ES-I3 (cell line): ENCODE measurements around the gene HS3ST6.
"Not testable (repeated sequence)": the region's sequence is repeated elsewhere in the genome, so short reads cannot be mapped to it uniquely, and the experiment has no call there.

ENCODE experiments used
- H3K36me3 ChIP-seq: 2 replicates; pipeline ENCODE4 v1.6.1; 2013; ENCODE audit warnings: mild to moderate bottlenecking, low read length, control low read depth, moderate library complexity; ENCODE audit not compliant: insufficient read depth
- H3K4me1 ChIP-seq: 2 replicates; pipeline ENCODE4 v1.6.1; 2013; ENCODE audit warnings: mild to moderate bottlenecking, control low read depth, low read length; ENCODE audit not compliant: insufficient read depth
- H3K9ac ChIP-seq: 2 replicates; pipeline ENCODE4 v1.6.1; 2013; ENCODE audit warnings: low read depth, mild to moderate bottlenecking, low read length, moderate library complexity
- H3K9me3 ChIP-seq: 2 replicates; pipeline ENCODE4 v1.6.1; 2013; ENCODE audit warnings: mild to moderate bottlenecking, low read length, moderate library complexity; ENCODE audit not compliant: control insufficient read depth, insufficient read depth

Gene HS3ST6

GRCh38 chr16:1940273-1941161 is 22.3 kb upstream of the HS3ST6 start:
- Histone ChIP-seq H3K9me3 (no peaks in the 10 kb centered on the region), H3K9ac (no peak overlapping the region), H3K36me3 (peaks cover 5% of the 10 kb centered on the region; the same call in 1 of the 2 replicates), H3K4me1 (peaks cover 4% of the 10 kb centered on the region; the same call in 1 of the 2 replicates)

- H3K9ac ChIP-seq: not testable (repeated sequence)
Observed at GRCh38 chr16:1939833-1940232, 21.6 kb upstream of the HS3ST6 start.

GRCh38 chr16:1938910-1939309 is 20.7 kb upstream of the HS3ST6 start:
- no peaks in the 10 kb centered on the region for H3K9me3 ChIP-seq
- peaks cover 4% of the 10 kb centered on the region; the same call in 1 of the 2 replicates for H3K4me1 ChIP-seq
- H3K9ac ChIP-seq: no peak overlapping the region
- peaks cover 5% of the 10 kb centered on the region; the same call in 1 of the 2 replicates for H3K36me3 ChIP-seq

More at GRCh38 chr16:1939833-1940232, 21.6 kb upstream of the HS3ST6 start:
- H3K4me1 ChIP-seq, H3K9me3 ChIP-seq, H3K36me3 ChIP-seq: not testable (repeated sequence)

GRCh38 chr16:1938316-1938715 is 20.1 kb upstream of the HS3ST6 start:
- peaks cover 5% of the 10 kb centered on the region; the same call in 1 of the 2 replicates for H3K36me3 ChIP-seq
- H3K9me3 ChIP-seq: no peaks in the 10 kb centered on the region
- no peak overlapping the region for H3K9ac ChIP-seq
- peaks cover 4% of the 10 kb centered on the region; the same call in 1 of the 2 replicates for H3K4me1 ChIP-seq

- Histone ChIP-seq H3K4me1 (peaks cover 4% of the 10 kb centered on the region; the same call in 1 of the 2 replicates), H3K9me3 (no peaks in the 10 kb centered on the region), H3K9ac (no peak overlapping the region), H3K36me3 (peaks cover 5% of the 10 kb centered on the region; the same call in 1 of the 2 replicates)
Observed at GRCh38 chr16:1936945-1937479, 18.8 kb upstream of the HS3ST6 start.

- H3K9ac ChIP-seq: no peak overlapping the region
- H3K4me1 ChIP-seq: no peaks in the 10 kb centered on the region
- no peaks in the 10 kb centered on the region for H3K36me3 ChIP-seq
- no peaks in the 10 kb centered on the region for H3K9me3 ChIP-seq
Observed at GRCh38 chr16:1933097-1933661, 15.0 kb upstream of the HS3ST6 start.

GRCh38 chr16:1932050-1933028 is 14.1 kb upstream of the HS3ST6 start:
- H3K9ac ChIP-seq: no peak overlapping the region
- H3K9me3 ChIP-seq: no peaks in the 10 kb centered on the region
- no peaks in the 10 kb centered on the region for H3K4me1 ChIP-seq
- H3K36me3 ChIP-seq: no peaks in the 10 kb centered on the region

- Histone ChIP-seq H3K9me3 (no peaks in the 10 kb centered on the region), H3K9ac (no peak overlapping the region), H3K4me1 (no peaks in the 10 kb centered on the region; the same call in 1 of the 2 replicates), H3K36me3 (no peaks in the 10 kb centered on the region)
Observed at GRCh38 chr16:1930338-1930720, 12.1 kb upstream of the HS3ST6 start.

GRCh38 chr16:1929578-1930337 is 11.5 kb upstream of the HS3ST6 start:
- Histone ChIP-seq H3K36me3 (no peaks in the 10 kb centered on the region), H3K9ac (peak overlapping the region; percentile 47; the same call in 1 of the 2 replicates), H3K9me3 (no peaks in the 10 kb centered on the region), H3K4me1 (peaks cover under 1% of the 10 kb centered on the region; the same call in 1 of the 2 replicates)

GRCh38 chr16:1929105-1929504 is 10.9 kb upstream of the HS3ST6 start:
- no peaks in the 10 kb centered on the region for H3K36me3 ChIP-seq
- no peaks in the 10 kb centered on the region for H3K9me3 ChIP-seq
- H3K9ac ChIP-seq: peak overlapping the region; percentile 44; the same call in 1 of the 2 replicates
- H3K4me1 ChIP-seq: peaks cover 6% of the 10 kb centered on the region; the same call in 1 of the 2 replicates

- Histone ChIP-seq H3K9ac (no peak overlapping the region), H3K4me1 (peaks cover 14% of the 10 kb centered on the region; the same call in 1 of the 2 replicates), H3K36me3 (no peaks in the 10 kb centered on the region), H3K9me3 (no peaks in the 10 kb centered on the region)
Observed at GRCh38 chr16:1926271-1926670, 8.1 kb upstream of the HS3ST6 start.

GRCh38 chr16:1924095-1924494 is 5.9 kb upstream of the HS3ST6 start:
- Histone ChIP-seq H3K4me1 (peaks cover 14% of the 10 kb centered on the region; the same call in 1 of the 2 replicates), H3K9ac (peak overlapping the region; percentile 26), H3K9me3 (no peaks in the 10 kb centered on the region), H3K36me3 (no peaks in the 10 kb centered on the region)
